ENCODE measurements around the gene SYTL4. TPM values are rescaled to one million over a fixed set of nuclear protein-coding genes. Genes with fewer than 3 reads are reported as not detected.

The SYTL4 gene
- total RNA-seq, 1 experiment from 2014 or later, result 0.13 TPM

DNA sequence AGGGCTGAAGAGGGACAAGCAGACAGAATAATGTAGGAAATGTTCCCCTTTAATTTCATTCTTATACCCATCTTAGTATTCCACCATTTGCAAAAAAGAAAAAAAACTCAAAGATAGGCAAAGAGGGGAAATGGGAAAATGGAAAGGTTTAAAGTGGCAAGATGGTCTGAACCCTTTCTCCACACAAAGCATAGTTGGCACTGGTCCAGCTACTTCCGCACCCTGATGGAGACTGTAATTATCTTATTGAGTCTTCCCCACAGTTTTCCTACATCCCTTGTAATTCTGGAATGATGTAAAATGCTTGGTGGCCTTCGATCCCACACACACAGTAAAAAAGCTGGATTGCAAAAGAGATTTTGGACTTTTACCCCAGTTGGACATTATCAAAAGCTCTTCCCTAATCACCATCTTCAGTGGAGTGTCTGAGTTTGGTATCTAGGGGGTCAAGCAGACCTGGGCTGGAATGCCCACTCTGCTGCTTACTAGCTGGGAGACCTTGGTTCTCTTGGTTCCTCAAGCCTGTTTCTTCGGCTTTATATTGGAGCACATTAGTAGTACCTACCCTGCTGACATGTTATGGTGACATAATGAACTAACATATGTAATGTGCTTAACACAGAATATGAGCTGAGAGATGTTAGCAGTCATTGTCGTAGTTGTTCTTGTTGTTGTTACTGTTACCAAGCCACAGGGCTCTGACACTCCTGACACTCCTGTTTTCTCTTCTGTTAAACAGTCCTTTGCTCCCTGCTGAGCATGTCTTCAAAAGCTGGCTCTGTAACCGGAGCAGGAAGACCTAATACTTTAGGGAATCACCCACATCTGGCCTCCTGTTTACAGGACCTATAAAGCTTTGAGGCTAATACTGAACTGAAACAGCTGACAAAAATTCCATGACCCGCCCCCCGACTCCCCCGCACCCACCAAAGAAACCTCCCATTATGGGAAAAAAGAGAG, 83.2 kb downstream of the SYTL4 start:
- H3T11ph ChIP-seq (ENCODE audit: low read length), result no peak overlapping the region
- H3K27me3 ChIP-seq (ENCODE audit: insufficient read depth, low read length), result no peaks in the 10 kb centered on the region
- no peak overlapping the region for H2AK5ac ChIP-seq (ENCODE audit: insufficient read length, low read length)
- Mint-ChIP-seq H3K27ac (peak overlapping the region in 1 of 3 experiments; percentile 56; a peak in 2 of 7 replicates), H3K9me3 (peaks cover 0 to 69% of the 10 kb centered on the region in 2 experiments), H3K4me1 (peaks cover 15 to 21% of the 10 kb centered on the region in 2 experiments), H3K27me3 (ENCODE audit: low read depth) (peaks cover 9% of the 10 kb centered on the region), H3K36me3 (ENCODE audit: insufficient read depth in 1 of 3, low read depth in 3 of 3) (no peaks in the 10 kb centered on the region; a peak in 3 of 7 replicates), H3K4me3 (no peak overlapping the region)
- no peak overlapping the region for H2BK120ac ChIP-seq (ENCODE audit: low read depth, low read length, poor library complexity, severe bottlenecking)
- no peak overlapping the region for H2BK15ac ChIP-seq (ENCODE audit: low read depth, low read length)
- H3K27ac ChIP-seq (ENCODE audit: insufficient read length, low read depth, low read length), result no peak overlapping the region
- no peak overlapping the region for H3K56ac ChIP-seq (ENCODE audit: insufficient read length, low read depth, low read length)
- peaks cover 3% of the 10 kb centered on the region; the same call in 1 of the 2 replicates for H3K4me1 ChIP-seq (ENCODE audit: insufficient read depth, low read length)
- no peaks in the 10 kb centered on the region for H3K79me2 ChIP-seq (ENCODE audit: insufficient read depth, low read length)
- H2BK12ac ChIP-seq (ENCODE audit: insufficient read length, low read depth, low read length), result no peak overlapping the region
- H3K18ac ChIP-seq (ENCODE audit: insufficient read length, low read depth, low read length), result no peak overlapping the region
- no peak overlapping the region for H3K14ac ChIP-seq (ENCODE audit: insufficient read depth, low read length)
- TF ChIP-seq, protein P1, sequence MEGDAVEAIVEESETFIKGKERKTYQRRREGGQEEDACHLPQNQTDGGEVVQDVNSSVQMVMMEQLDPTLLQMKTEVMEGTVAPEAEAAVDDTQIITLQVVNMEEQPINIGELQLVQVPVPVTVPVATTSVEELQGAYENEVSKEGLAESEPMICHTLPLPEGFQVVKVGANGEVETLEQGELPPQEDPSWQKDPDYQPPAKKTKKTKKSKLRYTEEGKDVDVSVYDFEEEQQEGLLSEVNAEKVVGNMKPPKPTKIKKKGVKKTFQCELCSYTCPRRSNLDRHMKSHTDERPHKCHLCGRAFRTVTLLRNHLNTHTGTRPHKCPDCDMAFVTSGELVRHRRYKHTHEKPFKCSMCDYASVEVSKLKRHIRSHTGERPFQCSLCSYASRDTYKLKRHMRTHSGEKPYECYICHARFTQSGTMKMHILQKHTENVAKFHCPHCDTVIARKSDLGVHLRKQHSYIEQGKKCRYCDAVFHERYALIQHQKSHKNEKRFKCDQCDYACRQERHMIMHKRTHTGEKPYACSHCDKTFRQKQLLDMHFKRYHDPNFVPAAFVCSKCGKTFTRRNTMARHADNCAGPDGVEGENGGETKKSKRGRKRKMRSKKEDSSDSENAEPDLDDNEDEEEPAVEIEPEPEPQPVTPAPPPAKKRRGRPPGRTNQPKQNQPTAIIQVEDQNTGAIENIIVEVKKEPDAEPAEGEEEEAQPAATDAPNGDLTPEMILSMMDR (conservative IDR thresholded peaks at IDR 0.05), result no peak
- no peak overlapping the region for H3K4me2 ChIP-seq (ENCODE audit: insufficient read depth, insufficient read length, low read length)
- H4K91ac ChIP-seq (ENCODE audit: insufficient read length, low read depth, low read length), result no peak overlapping the region
- H3K4ac ChIP-seq (ENCODE audit: low read depth, low read length), result no peak overlapping the region
- H2BK5ac ChIP-seq (ENCODE audit: insufficient read length, low read length), result no peak overlapping the region
- no CpG with 5 or more reads among the region's 8 CpGs for WGBS (ENCODE audit: extremely low coverage, insufficient read length, low lambda C conversion rate)
- no peak overlapping the region for H3K9ac ChIP-seq (ENCODE audit: extremely low read depth, insufficient read length, low read length)
- no peak overlapping the region for H4K5ac ChIP-seq (ENCODE audit: insufficient read length, low read depth, low read length)
- no peaks in the 10 kb centered on the region for H3K23me2 ChIP-seq (ENCODE audit: insufficient read length, low read depth, low read length, poor library complexity, severe bottlenecking)
- no peaks in the 10 kb centered on the region for H4K20me1 ChIP-seq (ENCODE audit: control insufficient read depth, insufficient read depth, insufficient read length)
- H3K9me3 ChIP-seq (ENCODE audit: control insufficient read depth, low read depth, low read length), result peaks cover 4% of the 10 kb centered on the region
- no peaks in the 10 kb centered on the region for H3K79me1 ChIP-seq (ENCODE audit: insufficient read depth, low read depth, low read length, poor library complexity, severe bottlenecking)
- H2AFZ ChIP-seq (ENCODE audit: low read length), result no peak overlapping the region
- H3K23ac ChIP-seq (ENCODE audit: insufficient read length, low read depth, low read length), result no peak overlapping the region
- H4K8ac ChIP-seq (replicated peaks; ENCODE audit: insufficient read length, low read depth, low read length), result no peak overlapping the region
- DNase-seq, result no peak
- H2BK20ac ChIP-seq (ENCODE audit: low read depth, low read length, poor library complexity, severe bottlenecking), result no peak overlapping the region

Measured in H9 (cell line).